Kidney (tissue), 14 donors: ENCODE measurements around the gene NPHP3. TPM values are rescaled to one million over a fixed set of nuclear protein-coding genes. Genes with fewer than 3 reads are reported as not detected.
A peak's percentile ranks its signal among the peaks of the same experiment; 100 is the strongest.

Experiments
- DNase-seq, 5 donors: peaks; one replicate each; pipeline ENCODE4 v3.0.0-alpha.2; 2013 to 2020
- FAIRE-seq: peaks from 2 replicates; lab custom pipeline; 2012; peaks lifted over from hg19 to GRCh38; lab: Jason Lieb, UNC
- H3K27ac ChIP-seq, 2 donors: one replicate each; pipeline ENCODE4 v1.7.0; 2013; ENCODE audit warnings: low read depth in 2 of 2, low read length in 2 of 2, inconsistent platforms in 1 of 2
- H3K27me3 ChIP-seq: one replicate; pipeline ENCODE4 v1.7.1; 2013; ENCODE audit warnings: low read length, inconsistent platforms; ENCODE audit not compliant: control insufficient read depth, insufficient read depth
- H3K36me3 ChIP-seq, 3 donors: one replicate each; pipeline versions ENCODE4 v1.7.0 to v1.7.1; 2013; ENCODE audit warnings: low read length in 3 of 3, control low read depth in 1 of 3, inconsistent platforms in 1 of 3; ENCODE audit not compliant: insufficient read depth in 3 of 3, control insufficient read depth in 2 of 3
- H3K4me1 ChIP-seq, 3 donors: one replicate each; pipeline versions ENCODE4 v1.7.0 to v1.7.1; 2013; ENCODE audit warnings: low read length in 3 of 3, inconsistent platforms in 1 of 3, low read depth in 1 of 3; ENCODE audit not compliant: control insufficient read depth in 2 of 3, insufficient read depth in 2 of 3
- H3K4me3 ChIP-seq, 3 donors: one replicate each; pipeline versions ENCODE4 v1.7.0 to v1.8.1; 2013; ENCODE audit warnings: low read length in 3 of 3, control low read depth in 1 of 3, inconsistent platforms in 1 of 3
- H3K9ac ChIP-seq, 3 donors: one replicate each; pipeline versions ENCODE4 v1.7.0 to v1.7.1; 2013; ENCODE audit warnings: low read length in 3 of 3, control low read depth in 1 of 3, inconsistent platforms in 1 of 3
- H3K9me3 ChIP-seq, 3 donors: one replicate each; pipeline versions ENCODE4 v1.7.0 to v1.7.1; 2013; ENCODE audit warnings: low read length in 3 of 3, control low read depth in 1 of 3, inconsistent platforms in 1 of 3; ENCODE audit not compliant: control insufficient read depth in 2 of 3, insufficient read depth in 1 of 3
- intact Hi-C: fragments of 100-400 bp; cut with DNase I; formaldehyde crosslinking; loops from one replicate; pipeline ENCODE4 v1.11.1; 2022
- polyA plus RNA-seq: library from polyadenylated mRNA; stranded (reverse); fragments of 350-450 nt; fragmentation: Illumina TruSeq; extraction: RNeasy Lipid Tissue Mini Kit (QIAGEN cat#74804); gene quantifications from one replicate; pipeline ENCODE4 v1.2.3, GENCODE V29; 2014; ENCODE audit warnings: low read depth, low replicate concordance; ENCODE audit not compliant: insufficient read depth
- total RNA-seq: library from RNA; stranded (reverse); fragmentation: NEBNext Ultra II Directional; extraction: Animal tissue kit (Norgen Biotek cat#: 25700); gene quantifications from one replicate; pipeline ENCODE4 v1.2.1, GENCODE V29; 2021
- TF ChIP-seq, protein P1 (sequence below): IDR thresholded peaks from 3 replicates; pipeline ENCODE4 v1.5.1; 2012; ENCODE audit warnings: mild to moderate bottlenecking, moderate library complexity, borderline replicate concordance; ENCODE audit not compliant: insufficient read depth; ENCODE audit errors: extremely low read depth
- donor health status: control.
- donor health status: control.
- donor health status: control.
- donor health status: control.
- donor health status: control.
- donor health status: DM: yes; HTN: yes; CAD: no.
- donor health status: Normal renal cell carcinoma (clear cell type).

The NPHP3 gene
- total and polyA plus RNA-seq, 2 donors from 2014 or later = 5.9 to 23.2 TPM

DNA sequence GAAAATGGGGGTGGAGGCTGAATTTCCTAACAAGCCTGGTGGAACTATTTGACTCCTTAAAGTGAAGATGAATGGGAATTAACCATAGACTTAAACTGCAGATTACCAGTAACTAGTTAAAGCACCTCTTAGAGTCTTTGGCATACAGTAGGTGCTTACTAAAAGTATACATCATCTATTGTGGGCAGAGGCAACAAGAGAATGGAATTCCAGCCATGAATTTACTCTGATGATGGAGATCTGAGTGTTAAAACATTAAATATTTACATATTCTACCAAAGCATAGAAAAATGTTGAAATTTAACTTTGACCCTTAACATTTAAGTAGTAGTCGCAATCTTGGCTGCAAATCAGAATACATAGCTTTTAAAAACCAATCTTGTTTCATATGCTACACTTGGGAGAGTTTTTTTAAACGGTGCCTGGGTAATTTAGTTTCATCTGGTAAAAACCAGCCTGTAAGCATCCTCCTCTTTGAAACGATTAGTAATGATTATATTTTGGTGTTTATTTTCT, 56.9 kb downstream of the NPHP3 start:
- DNase-seq (no peak), FAIRE-seq (no peak)
- H3K4me1 ChIP-seq = peaks cover 0 to 3% (median 0%) of the 10 kb centered on the region in 3 donors
- no peaks in the 10 kb centered on the region for H3K27me3 ChIP-seq
- TF ChIP-seq, protein P1, sequence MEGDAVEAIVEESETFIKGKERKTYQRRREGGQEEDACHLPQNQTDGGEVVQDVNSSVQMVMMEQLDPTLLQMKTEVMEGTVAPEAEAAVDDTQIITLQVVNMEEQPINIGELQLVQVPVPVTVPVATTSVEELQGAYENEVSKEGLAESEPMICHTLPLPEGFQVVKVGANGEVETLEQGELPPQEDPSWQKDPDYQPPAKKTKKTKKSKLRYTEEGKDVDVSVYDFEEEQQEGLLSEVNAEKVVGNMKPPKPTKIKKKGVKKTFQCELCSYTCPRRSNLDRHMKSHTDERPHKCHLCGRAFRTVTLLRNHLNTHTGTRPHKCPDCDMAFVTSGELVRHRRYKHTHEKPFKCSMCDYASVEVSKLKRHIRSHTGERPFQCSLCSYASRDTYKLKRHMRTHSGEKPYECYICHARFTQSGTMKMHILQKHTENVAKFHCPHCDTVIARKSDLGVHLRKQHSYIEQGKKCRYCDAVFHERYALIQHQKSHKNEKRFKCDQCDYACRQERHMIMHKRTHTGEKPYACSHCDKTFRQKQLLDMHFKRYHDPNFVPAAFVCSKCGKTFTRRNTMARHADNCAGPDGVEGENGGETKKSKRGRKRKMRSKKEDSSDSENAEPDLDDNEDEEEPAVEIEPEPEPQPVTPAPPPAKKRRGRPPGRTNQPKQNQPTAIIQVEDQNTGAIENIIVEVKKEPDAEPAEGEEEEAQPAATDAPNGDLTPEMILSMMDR = no peak
- no peak overlapping the region for H3K9ac ChIP-seq
- H3K9me3 ChIP-seq = no peaks in the 10 kb centered on the region
- H3K27ac ChIP-seq = no peak overlapping the region
- intact Hi-C loops = no loop called here
- no peak overlapping the region for H3K4me3 ChIP-seq
- H3K36me3 ChIP-seq = peaks cover 0 to 6% (median 0%) of the 10 kb centered on the region in 3 donors

DNA sequence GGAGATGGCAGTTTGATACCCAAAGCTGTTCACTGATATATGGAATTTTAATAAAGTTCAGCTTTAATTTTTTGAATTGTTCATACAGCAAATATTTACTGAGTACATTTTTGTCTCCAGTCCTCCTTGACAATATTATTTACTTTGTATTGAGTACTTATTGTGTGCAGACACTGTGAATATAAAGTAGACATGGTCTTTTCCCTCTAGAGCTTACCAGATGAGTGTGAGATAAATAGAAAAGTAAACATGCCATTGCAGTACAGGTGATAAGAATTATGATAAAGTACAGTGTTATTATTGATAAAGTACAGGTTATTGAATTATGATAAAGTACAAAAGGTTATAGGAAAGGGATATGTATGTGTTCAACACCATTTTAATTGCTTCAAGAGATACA, 60.0 kb downstream of the NPHP3 start:
- DNase-seq = no peak
- Histone ChIP-seq H3K4me3 (peak overlapping the region in 2 of 3 donors; percentile 22 to 97), H3K9me3 (no peaks in the 10 kb centered on the region), H3K4me1 (peaks cover 0 to 4% (median 3%) of the 10 kb centered on the region in 3 donors), H3K9ac (no peak overlapping the region), H3K27me3 (no peaks in the 10 kb centered on the region), H3K27ac (no peak overlapping the region), H3K36me3 (no peaks in the 10 kb centered on the region)
- FAIRE-seq = no peak
- intact Hi-C loops = no loop called here
- TF ChIP-seq, protein P1 = no peak

- DNase-seq = no peak
- peaks cover 0 to 6% (median 3%) of the 10 kb centered on the region in 3 donors for H3K4me1 ChIP-seq
Measured at GRCh38 chr3:132661101-132661500, 61.1 kb downstream of the NPHP3 start.

More at GRCh38 chr3:132661101-132661500, 61.1 kb downstream of the NPHP3 start:
- Histone ChIP-seq H3K27ac (peak overlapping the region; percentile 94 to 98), H3K36me3 (no peaks in the 10 kb centered on the region), H3K9ac (peak overlapping the region; percentile 45 to 98 (median 85)), H3K9me3 (no peaks in the 10 kb centered on the region), H3K4me3 (peak overlapping the region; percentile 78 to 97 (median 88)), H3K27me3 (no peaks in the 10 kb centered on the region)
- FAIRE-seq = no peak
- TF ChIP-seq, protein P1 = no peak
- intact Hi-C loops = no loop called here
